ENCODE measurements around the gene TOMM22.
"Not testable (repeated sequence)": the region's sequence is repeated elsewhere in the genome, so short reads cannot be mapped to it uniquely, and the experiment has no call there.

Gene TOMM22

DNA sequence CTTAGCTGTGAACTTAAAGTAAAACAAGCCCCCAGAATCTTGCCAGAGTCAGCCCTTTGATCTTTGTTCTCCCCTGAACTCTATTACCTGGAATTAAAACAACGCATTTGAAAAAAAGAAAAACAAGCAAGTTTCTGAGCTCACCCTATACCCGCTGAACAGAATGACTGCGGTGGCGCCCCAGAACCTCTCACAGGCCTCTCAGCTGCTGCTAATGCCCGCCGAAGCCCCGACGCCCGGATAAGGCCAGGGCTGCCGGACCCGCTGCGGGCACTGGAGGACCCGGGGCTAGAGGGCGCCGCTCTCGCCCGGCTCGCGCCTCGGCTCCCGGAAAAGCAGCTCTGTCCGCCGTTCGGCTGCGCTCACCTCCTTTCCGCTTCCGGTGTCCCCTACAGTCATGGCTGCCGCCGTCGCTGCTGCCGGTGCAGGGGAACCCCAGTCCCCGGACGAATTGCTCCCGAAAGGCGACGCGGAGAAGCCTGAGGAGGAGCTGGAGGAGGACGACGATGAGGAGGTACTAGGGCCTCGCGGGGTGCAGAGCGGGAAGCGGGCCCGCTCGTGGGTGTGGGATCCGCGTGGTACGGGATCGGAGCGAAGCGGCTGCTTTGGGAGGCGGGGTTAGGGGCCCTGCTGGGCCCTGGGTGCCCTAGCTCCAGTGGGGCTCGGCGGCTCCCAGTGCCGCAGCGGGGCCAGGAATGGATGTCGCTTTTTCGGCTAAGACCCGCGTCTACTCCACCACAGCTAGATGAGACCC lies at the start of gene TOMM22:
TSS of gene TOMM22 (plus strand) at position 376 of the 754 bp plus-strand sequence. CDS start at position 398, 22 bp downstream.
- in situ Hi-C loops (cut with MboI; ENCODE audit: low pct_unique_long_range_greater_than_20kb, low sequenced_read_pairs): no loop called here
- DNase-seq: peak; percentile 89

DNA sequence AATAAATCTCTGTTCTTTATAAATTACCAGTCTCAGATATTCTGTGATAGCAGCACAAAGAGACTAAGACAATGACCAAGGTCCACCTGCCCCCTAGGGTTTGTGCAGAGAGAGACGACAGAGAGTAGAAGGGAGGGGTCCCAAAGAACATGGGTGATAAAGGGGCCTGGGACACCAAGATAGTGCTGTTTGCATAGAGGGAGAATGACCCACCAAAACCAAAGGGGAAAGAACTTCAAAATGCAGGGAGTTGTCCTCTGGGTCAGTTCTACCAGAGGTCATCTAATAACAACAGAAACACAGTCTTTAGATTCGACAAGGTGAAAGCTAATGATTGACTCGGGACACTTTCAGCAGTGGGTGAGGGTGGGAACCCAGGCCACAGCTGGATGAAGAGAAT lies 49.2 kb upstream of the TOMM22 start:
- in situ Hi-C loops (cut with MboI; ENCODE audit: low pct_unique_long_range_greater_than_20kb, low sequenced_read_pairs): no loop called here
- DNase-seq: no peak

DNA sequence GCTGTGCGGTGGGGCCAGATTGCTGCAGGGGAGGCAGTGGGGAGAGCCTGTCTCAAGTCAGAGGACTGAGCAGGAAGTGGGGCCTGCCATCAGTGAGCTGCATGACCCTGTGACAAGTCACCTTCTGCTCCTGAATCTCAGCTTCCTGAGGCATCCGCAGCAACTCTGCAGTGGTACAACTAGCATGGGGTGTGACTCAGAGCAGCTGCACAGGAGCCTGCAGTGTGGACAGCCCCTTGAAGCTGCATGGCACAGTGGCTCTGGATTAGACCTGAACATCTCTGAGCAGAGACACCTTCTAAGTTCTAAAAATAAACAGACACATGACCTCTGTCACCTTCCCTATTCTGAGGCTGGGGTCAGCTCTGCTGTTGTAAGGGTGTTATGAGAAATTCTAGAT lies 43.5 kb upstream of the TOMM22 start:
- in situ Hi-C loops (cut with MboI; ENCODE audit: low pct_unique_long_range_greater_than_20kb, low sequenced_read_pairs): no loop called here

DNA sequence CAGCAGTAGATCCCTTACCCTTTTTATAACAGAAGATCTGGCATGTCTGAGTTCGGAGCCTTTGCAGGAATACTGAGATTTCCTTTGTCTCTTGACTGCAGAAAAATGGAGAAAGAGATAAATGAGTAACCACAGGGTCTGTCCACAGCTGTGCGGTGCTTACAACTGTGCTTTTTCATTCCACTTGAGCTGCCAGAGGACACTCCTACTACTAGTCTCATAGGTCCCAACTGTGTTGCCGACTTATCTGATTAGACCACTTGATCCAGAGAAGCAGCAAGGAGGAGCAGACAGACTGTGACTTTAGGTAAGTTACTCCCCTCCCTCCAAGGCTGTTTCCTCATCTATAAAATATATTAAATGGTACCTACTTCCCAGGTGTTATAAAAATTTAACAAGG lies 43.0 kb upstream of the TOMM22 start:
- in situ Hi-C loops (cut with MboI; ENCODE audit: low pct_unique_long_range_greater_than_20kb, low sequenced_read_pairs): no loop called here
- no peak for DNase-seq

More for the DNA sequence above, 43.5 kb upstream of the TOMM22 start:
- no peak for DNase-seq

DNA sequence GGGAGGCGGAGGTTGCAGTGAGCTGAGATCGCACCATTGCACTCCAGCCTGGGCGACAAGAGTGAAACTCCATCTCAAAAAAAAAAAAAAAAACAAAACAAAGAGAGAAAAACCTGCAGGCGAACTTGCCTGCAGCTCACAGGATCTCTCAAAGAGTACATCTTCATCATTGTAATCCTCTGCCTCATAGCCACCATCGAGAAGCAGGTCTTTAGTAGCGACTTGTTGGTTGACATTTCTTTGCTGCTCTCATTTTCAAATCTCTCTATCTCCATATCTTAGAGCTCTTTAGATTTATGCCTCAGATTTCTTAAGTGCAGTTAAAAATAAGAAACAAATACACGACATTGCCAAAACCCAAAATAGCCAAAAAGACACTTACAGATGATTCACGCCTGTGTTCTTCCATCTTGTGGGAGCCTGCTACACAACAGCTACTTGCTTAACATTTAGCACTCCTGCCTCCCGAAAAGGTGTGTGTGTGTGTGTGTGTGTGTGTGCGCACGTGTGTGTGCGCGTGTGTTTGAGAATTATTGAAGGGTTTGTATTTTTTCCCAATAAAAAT lies 40.2 kb upstream of the TOMM22 start:
- in situ Hi-C loops (cut with MboI; ENCODE audit: low pct_unique_long_range_greater_than_20kb, low sequenced_read_pairs): no loop called here
- no peak for DNase-seq

DNA sequence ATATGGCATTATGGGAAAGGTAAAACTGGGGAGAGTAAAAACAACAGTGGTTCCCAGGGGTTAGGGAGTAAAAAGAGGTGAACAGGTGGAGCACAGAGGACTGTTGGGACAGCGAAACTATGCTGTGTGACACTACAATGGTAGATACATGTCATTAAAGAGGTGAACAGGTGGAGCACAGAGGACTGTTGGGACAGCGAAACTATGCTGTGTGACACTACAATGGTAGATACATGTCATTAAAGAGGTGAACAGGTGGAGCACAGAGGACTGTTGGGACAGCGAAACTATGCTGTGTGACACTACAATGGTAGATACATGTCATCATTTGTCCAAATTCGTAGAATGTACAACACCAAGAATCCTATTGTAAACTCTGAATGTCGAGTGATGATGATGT lies 37.5 kb upstream of the TOMM22 start:
- DNase-seq; in situ Hi-C loops (cut with MboI; ENCODE audit: low pct_unique_long_range_greater_than_20kb, low sequenced_read_pairs): not testable (repeated sequence)

DNA sequence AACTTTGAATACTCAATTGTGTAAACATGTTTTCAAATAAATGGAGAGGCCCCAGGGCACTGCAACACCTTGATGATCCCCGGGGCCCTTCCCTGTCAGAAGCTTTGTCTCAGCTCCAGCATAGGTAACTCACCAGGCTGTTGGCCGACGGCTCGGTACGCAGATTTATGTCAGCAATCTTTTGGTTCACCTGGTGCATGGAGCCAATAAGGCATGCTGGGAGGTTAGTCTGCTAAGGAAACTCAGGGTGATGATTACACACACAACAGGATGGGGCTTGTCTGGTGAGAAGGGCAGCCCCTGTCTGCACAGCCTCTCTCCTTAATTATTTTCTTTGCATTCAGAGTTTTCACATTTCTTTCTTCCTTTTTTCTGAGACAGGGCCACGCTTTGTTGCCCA lies 36.3 kb upstream of the TOMM22 start:
- DNase-seq: peak; percentile 37
- in situ Hi-C loops (cut with MboI; ENCODE audit: low pct_unique_long_range_greater_than_20kb, low sequenced_read_pairs): no loop called here

DNA sequence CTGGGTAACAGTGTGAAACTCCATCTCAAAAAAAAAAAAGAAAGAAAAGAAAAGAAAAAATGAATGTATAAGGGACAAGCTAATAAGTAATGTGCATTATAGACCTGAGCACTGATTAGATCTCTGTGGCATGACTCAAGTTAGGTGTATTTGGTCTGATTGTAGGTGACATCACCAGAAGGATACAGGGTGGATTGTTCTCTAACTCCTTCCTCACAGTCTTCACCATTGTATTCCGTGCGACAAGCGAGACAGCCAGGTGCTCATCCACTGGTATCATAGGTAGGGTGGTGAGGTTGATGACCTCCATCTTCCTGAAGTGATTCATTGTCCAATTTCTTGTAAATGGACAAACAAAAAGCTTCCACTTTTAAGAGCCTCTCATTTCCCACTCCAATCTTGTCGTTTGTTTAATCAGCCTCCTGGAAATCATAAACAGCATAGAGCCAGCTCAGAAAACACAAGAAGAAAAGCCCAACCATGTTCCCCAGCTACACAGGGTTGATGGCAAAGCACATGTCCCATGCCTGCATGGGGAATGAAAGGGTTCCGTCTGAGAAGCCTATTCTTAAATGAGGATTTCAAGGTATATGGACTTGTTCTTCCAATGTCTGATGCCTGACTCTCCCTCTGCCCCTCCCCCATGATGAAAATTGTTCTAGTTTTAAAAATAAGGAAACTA lies 31.8 kb upstream of the TOMM22 start:
- in situ Hi-C loops (cut with MboI; ENCODE audit: low pct_unique_long_range_greater_than_20kb, low sequenced_read_pairs): no loop called here
- no peak for DNase-seq

DNA sequence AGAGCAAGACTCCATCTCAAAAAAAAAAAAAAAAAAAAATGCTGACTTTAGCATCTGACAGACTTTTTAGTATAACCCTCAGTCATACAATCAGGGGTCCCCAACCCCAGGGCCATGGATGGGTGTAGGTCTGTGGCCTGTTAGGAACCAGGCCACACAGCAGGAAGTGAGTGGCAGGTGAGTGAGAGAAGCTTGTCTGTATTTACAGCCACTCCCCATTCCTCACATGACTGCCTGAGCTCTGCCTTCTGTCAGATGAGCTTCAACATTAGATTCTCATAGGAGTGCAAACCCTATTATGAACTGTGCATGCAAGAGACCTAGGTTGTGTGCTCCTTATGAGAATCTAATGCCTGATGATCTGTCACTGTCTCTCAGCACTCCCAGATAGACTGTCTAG lies 28.9 kb upstream of the TOMM22 start:
- in situ Hi-C loops (cut with MboI; ENCODE audit: low pct_unique_long_range_greater_than_20kb, low sequenced_read_pairs): no loop called here
- no peak for DNase-seq

DNA sequence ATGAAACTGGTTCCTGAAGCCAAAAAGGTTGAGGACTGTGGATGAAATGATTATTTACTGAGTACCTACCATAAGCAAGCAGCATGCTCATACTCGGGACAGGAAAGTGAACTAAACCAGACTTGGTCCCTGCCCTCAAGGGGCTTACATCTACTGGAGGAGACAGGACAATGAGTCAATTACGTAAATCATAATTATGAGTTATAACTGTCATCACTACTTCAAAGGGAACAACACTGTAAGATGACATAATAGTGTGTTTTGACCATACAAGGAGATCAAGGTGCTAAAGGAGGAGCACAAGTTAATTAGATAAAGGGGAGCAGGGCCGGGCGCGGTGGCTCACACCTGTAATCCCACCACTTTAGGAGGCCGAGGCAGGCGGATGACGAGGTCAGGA lies 28.0 kb upstream of the TOMM22 start:
- in situ Hi-C loops (cut with MboI; ENCODE audit: low pct_unique_long_range_greater_than_20kb, low sequenced_read_pairs): no loop called here
- DNase-seq: no peak

DNA sequence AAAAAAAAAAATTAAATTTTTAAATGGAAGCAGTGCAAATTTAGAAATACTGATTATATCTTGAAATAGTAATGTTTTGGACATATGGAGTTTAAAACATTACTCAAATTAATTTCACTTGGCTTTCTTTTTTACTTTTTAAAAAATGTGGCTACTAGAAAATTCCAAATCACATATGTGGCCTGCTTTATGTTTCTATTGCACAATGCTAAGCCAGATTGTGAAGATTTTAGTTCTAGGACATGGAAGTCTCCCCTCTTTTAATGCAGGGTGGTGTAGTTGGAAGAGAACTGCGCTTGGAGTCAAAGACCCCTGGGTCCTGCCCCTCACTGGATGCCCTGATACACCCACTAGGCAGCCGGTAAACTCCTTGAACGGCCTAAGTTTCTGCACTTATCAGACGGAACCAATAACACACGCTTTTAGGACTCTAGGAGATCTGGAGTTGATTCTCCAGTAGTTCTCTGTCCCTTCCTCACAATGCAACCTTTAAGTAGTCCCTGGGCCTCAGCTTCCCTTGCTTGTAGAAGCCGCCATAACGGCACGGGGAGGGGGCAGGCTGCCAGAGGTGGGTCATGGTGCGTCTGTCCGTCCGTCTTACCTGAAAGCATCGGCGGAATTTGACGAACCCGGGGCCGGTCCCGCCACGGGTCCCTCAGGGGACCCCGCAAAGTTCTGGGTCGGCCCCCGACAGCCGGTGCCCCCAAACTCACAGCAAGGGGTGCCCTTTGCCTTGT lies 26.1 kb upstream of the TOMM22 start:
- in situ Hi-C loops (cut with MboI; ENCODE audit: low pct_unique_long_range_greater_than_20kb, low sequenced_read_pairs): no loop called here
- no peak for DNase-seq

DNA sequence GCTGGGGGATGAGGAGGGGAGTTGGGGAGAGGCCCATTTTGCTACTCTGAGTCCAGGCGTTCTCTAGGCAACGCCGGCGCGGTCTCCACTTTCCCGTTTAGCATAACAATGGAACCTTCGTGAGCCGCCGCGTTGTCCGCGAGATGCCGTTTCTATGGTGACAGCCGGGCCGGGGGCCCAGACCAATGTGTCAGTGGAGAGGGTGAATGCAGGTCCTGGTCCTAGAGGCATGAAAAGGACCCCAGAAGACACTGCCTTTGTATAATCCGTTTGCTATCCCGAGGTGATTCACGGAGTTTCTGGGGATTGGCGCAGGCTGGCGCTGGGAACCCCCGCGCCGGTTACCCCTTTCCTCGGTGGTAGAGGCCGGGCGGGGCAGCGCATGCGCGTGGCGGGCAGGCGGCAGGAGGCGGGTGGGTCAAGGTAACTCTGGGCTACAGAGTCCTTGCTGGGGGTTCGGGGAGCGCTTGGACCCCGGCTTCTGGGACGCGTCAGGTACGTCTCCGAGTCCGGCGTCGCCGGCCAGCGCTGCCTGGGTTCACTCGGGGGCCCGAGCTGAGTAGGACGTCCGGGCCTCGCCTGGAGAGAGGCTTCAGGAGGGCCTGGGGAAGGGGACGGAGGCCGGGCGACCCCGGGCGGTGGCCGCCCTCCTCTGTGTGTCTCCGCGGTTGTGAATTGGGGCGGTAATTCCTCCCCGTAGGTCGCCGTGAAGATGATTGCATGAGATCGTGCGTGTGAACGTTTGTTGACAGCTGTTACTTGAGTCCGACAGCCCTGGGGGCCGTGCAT lies 25.3 kb upstream of the TOMM22 start, which contains the start of the genes CBY1 and FAM227A:
TSS of gene CBY1 (plus strand) at position 383 of the 789 bp plus-strand sequence. CDS start 11,417 bp downstream, outside the sequence.
TSS of gene FAM227A (minus strand) at position 137 of the 789 bp plus-strand sequence. CDS start 6,224 bp downstream, outside the sequence.
- in situ Hi-C loops (cut with MboI; ENCODE audit: low pct_unique_long_range_greater_than_20kb, low sequenced_read_pairs): no loop called here
- DNase-seq: peak; percentile 90

DNA sequence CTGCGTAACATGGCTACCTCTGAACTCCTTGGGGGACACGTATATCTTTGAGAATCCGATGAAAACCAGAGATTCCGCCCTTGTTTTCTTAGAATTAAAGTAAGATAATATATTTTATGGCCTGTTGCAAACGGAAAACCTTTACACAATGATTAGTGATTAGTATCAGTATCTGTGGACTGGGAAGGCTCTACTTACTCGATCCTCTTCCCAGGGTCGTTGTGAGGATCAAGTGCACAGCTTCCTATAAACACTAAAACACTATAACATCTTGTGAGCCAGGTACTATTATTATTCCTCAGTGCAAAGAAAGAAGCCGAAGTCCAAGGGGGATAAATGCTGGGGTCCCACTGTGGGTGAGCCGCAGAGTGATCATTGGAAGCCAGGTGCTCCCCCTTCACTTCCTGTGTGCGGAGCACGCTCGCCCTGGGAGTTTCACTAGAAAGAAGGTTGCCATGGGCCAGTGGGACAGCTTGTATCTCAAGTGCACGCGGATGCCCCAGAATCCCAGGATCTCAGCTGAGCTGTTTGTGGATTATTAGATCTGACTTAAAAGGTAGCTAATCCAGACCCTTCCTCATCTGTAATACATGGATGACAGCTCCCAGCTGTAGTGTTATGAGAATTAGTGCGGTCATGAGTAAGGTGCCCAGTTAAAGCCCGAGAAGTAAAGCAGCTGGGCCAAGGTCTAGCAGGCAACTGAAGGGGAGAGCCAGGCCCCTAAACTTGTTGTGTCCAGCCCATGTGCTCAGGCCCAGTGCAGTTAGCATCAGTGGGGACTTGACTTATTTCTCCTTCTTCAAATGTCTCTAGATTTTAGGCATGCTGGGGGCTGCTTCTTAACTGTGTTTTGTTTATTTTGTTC lies 24.5 kb upstream of the TOMM22 start:
- DNase-seq: peak; percentile 18
- in situ Hi-C loops (cut with MboI; ENCODE audit: low pct_unique_long_range_greater_than_20kb, low sequenced_read_pairs): no loop called here

DNA sequence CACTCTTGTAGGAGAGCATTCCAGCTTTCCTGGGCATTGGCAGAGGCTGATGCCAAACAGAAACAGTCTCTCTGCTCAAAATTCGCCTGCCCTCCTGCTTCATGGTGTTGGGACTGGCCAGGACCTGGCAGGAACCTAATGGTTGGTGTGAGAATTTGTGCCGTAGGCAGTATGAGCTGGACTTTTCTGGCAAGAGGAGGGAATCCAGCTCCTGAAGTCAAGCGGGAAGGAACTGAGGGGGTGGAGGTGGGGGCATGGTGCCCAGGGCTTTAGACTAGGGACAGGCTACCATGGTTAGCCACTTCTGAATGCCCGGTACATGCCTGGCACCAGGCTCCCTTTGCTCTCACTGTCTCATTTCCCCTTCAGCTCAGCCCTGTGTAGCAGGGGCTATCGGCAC lies 6.9 kb upstream of the TOMM22 start:
- no peak for DNase-seq
- in situ Hi-C loops (cut with MboI; ENCODE audit: low pct_unique_long_range_greater_than_20kb, low sequenced_read_pairs): no loop called here

DNA sequence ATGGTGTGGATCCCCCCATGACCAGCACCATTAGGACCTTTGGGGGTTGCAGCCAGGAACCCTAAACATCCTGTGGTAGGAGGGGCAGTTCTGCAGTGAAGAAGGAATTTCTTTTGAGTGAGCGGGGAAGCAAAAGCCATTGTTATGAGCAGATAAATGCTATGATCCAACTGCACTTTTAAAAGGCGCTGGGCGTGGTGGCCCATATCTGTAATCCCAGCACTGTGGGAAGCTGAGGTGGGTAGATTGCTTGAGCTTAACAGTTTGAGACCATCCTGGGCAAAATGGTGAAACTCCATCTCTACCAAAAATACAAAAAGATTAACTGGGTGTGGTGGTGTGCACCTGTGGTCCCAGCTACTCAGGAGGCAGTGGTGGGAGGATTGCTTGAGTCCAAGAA lies 5.9 kb upstream of the TOMM22 start:
- in situ Hi-C loops (cut with MboI; ENCODE audit: low pct_unique_long_range_greater_than_20kb, low sequenced_read_pairs): no loop called here
- DNase-seq: no peak

DNA sequence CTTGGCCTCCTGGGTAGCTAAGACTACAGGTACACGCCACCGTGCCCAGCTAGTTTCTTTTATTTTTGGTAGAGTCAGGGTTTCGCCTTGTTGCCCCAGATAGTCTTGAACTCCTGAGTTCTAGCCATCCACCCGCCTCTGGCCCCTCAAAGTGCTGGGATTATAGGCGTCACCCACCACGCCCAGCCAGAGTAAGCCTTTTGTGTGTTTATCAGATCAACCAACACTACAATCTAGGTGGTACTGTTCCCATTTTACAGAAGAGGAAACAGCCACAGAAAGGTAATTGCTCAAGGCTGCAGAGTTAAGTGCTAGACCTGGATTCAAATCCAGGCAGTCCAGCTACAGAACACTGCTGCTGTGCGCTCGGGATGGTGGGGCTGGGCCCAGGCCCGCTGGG lies 3.1 kb downstream of the TOMM22 start:
- DNase-seq: no peak
- in situ Hi-C loops (cut with MboI; ENCODE audit: low pct_unique_long_range_greater_than_20kb, low sequenced_read_pairs): no loop called here

DNA sequence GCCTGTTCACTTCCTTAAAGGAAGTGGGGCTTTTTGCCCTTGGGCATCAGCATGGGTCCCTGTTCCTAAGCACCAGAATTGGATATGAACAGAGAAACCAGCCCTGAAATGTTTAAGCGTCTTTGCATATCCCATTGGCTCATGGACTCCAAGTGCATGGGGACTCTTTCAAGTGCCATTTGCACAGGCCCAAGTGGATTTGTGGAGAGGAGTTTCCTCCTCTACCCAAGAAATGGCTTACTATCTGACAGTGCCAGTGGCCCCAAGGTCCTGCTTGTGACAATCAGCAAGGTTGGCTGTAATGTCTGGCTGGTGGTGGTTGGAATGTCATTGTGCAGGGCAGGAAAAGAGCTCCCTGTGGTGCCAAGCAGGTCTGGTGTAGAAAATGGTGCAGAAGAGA lies 4.0 kb downstream of the TOMM22 start:
- DNase-seq: no peak
- in situ Hi-C loops (cut with MboI; ENCODE audit: low pct_unique_long_range_greater_than_20kb, low sequenced_read_pairs): no loop called here

DNA sequence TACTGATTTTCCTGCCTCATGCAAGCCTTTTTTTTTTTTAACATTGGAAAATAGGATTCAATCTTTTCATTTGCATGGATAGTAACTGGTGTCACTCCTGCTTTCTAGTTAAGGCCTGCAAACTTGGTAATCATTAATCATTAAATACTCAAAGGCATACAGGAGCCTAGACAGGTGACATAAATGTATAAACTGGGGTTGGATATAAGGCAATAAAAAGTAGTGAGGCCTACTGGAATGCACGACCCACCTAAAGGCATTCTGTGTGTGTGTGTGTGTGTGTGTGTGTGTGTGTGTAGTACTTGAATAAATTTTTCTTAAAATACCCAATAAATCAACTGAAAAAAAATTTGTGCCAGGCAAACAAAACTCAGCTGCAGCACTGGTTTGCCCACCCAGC lies 7.9 kb downstream of the TOMM22 start:
- no peak for DNase-seq
- in situ Hi-C loops (cut with MboI; ENCODE audit: low pct_unique_long_range_greater_than_20kb, low sequenced_read_pairs): no loop called here

Measured in KBM-7 (cell line).